H1 (cell line): ENCODE measurements around the gene FAM53B. TPM values are rescaled to one million over a fixed set of nuclear protein-coding genes. Genes with fewer than 3 reads are reported as not detected.

Source experiments
- CTCF ChIA-PET: fragments of 300-600 bp; sonication (Branson Sonifier 250); formaldehyde crosslinking; loops from one replicate; lab custom pipeline; 2021; ENCODE audit not compliant: partially characterized antibody; lab: Charles Lee
- POLR2A ChIA-PET: fragments of 300-600 bp; sonication (Branson Sonifier 250); formaldehyde crosslinking; loops from one replicate; lab custom pipeline; 2021; ENCODE audit warnings: inconsistent platforms; ENCODE audit not compliant: partially characterized antibody; lab: Charles Lee
- DNase-seq, 2 experiments: peaks; one replicate each; pipeline versions ENCODE4 v3.0.0 to v3.0.0-alpha.2; 2010 to 2022; ENCODE audit warnings: low spot score in 2 of 2, low read depth in 1 of 2, mixed read lengths in 1 of 2
- FAIRE-seq: peaks from 2 replicates; lab custom pipeline; 2011; peaks lifted over from hg19 to GRCh38; lab: Jason Lieb, UNC
- H2AFZ ChIP-seq: 2 replicates; pipeline ENCODE4 v1.8.1; 2012; ENCODE audit warnings: low read length, inconsistent platforms
- H2AK5ac ChIP-seq: 2 replicates; pipeline ENCODE4 v1.6.1; 2013; ENCODE audit warnings: low read depth, low read length
- H2BK120ac ChIP-seq: replicated peaks from 2 replicates; pipeline ENCODE3; 2013; ENCODE audit warnings: low read depth, low read length, inconsistent platforms
- H2BK12ac ChIP-seq: 2 replicates; pipeline ENCODE4 v1.6.1; 2013; ENCODE audit warnings: low read depth, low read length
- H2BK15ac ChIP-seq: 2 replicates; pipeline ENCODE4 v1.6.1; 2013; ENCODE audit warnings: low read length
- H2BK20ac ChIP-seq: 2 replicates; pipeline ENCODE4 v1.6.1; 2013; ENCODE audit warnings: low read length
- H2BK5ac ChIP-seq: 2 replicates; pipeline ENCODE4 v1.6.1; 2013; ENCODE audit warnings: low read depth, low read length
- H3K14ac ChIP-seq: 2 replicates; pipeline ENCODE4 v1.6.1; 2013; ENCODE audit warnings: inconsistent platforms; ENCODE audit not compliant: insufficient read length
- H3K18ac ChIP-seq: 2 replicates; pipeline ENCODE4 v1.6.1; 2013; ENCODE audit warnings: low read length; ENCODE audit errors: extremely low read depth
- H3K23ac ChIP-seq: 2 replicates; pipeline ENCODE4 v1.6.1; 2013; ENCODE audit warnings: inconsistent platforms; ENCODE audit not compliant: insufficient read length
- H3K23me2 ChIP-seq: 2 replicates; pipeline ENCODE4 v1.6.1; 2013; ENCODE audit warnings: low read depth, low read length
- H3K27ac ChIP-seq: 2 replicates; pipeline ENCODE4 v1.6.1; 2011; ENCODE audit warnings: low read depth, low read length, inconsistent platforms
- H3K27me3 ChIP-seq, 4 experiments: replicated peaks in 1 of 4; 1 replicate in 1 of 4; 2 replicates in 3 of 4; pipeline versions ENCODE4 v1.6.1 to v1.8.1; 2011 to 2013; ENCODE audit warnings: low read length in 3 of 4, mild to moderate bottlenecking in 3 of 4, inconsistent platforms in 2 of 4, mixed read lengths in 2 of 4, moderate library complexity in 1 of 4; ENCODE audit not compliant: control insufficient read depth in 3 of 4, insufficient read depth in 3 of 4; ENCODE audit errors: extremely low read depth in 1 of 4
- H3K36me3 ChIP-seq, 4 experiments: 2 replicates each; pipeline versions ENCODE4 v1.6.1 to v1.8.1; 2011 to 2013; ENCODE audit warnings: mild to moderate bottlenecking in 4 of 4, low read length in 3 of 4, moderate library complexity in 2 of 4, control low read depth in 1 of 4, inconsistent platforms in 1 of 4; ENCODE audit not compliant: insufficient read depth in 4 of 4, control insufficient read depth in 2 of 4
- H3K4ac ChIP-seq: replicated peaks from 2 replicates; pipeline ENCODE3; 2013; ENCODE audit warnings: low read length, low read depth, mixed read lengths, inconsistent platforms; ENCODE audit not compliant: insufficient read length
- H3K4me1 ChIP-seq, 4 experiments: replicated peaks in 1 of 4; 1 replicate in 1 of 4; 2 replicates in 3 of 4; pipeline versions ENCODE4 v1.6.1 to v1.8.1; 2011 to 2013; ENCODE audit warnings: low read length in 3 of 4, inconsistent platforms in 2 of 4, mixed read lengths in 1 of 4; ENCODE audit not compliant: insufficient read depth in 4 of 4, control insufficient read depth in 3 of 4
- H3K4me2 ChIP-seq, 2 experiments: 2 replicates each; pipeline versions ENCODE4 v1.6.1 to v1.8.1; 2011 to 2013; ENCODE audit warnings: low read depth in 2 of 2, low read length in 2 of 2, control low read depth in 1 of 2, inconsistent platforms in 1 of 2, mild to moderate bottlenecking in 1 of 2; ENCODE audit not compliant: insufficient read depth in 1 of 2
- H3K4me3 ChIP-seq, 4 experiments: fragments of 200-600, 300-600 bp in 1 of 4; sonication (generic), shearing (Covaris generic), sonication (Bioruptor Twin) in 1 of 4; 2 replicates each; pipeline versions ENCODE4 v1.5.1 to v1.8.1; 2011 to 2016; ENCODE audit warnings: low read length in 4 of 4, low read depth in 3 of 4, control low read depth in 2 of 4, inconsistent platforms in 2 of 4, mild to moderate bottlenecking in 2 of 4, mixed read lengths in 1 of 4, moderate library complexity in 1 of 4; ENCODE audit not compliant: insufficient read depth in 2 of 4; ENCODE audit errors: extremely low read depth in 1 of 4
- H3K56ac ChIP-seq: replicated peaks from 2 replicates; pipeline ENCODE3; 2013; ENCODE audit warnings: low read depth, mild to moderate bottlenecking, mixed read lengths, low read length, inconsistent platforms; ENCODE audit not compliant: insufficient read length
- H3K79me1 ChIP-seq: 2 replicates; pipeline ENCODE4 v1.6.1; 2013; ENCODE audit warnings: low read depth, low read length, control low read depth
- H3K79me2 ChIP-seq, 2 experiments: 2 replicates each; pipeline versions ENCODE4 v1.6.1 to v1.8.1; 2012 to 2013; ENCODE audit warnings: low read length in 2 of 2, mild to moderate bottlenecking in 2 of 2, inconsistent platforms in 1 of 2; ENCODE audit not compliant: insufficient read depth in 2 of 2, control insufficient read depth in 1 of 2
- H3K9ac ChIP-seq, 4 experiments: replicated peaks in 1 of 4; 1 replicate in 1 of 4; 2 replicates in 3 of 4; pipeline versions ENCODE4 v1.6.1 to v1.8.1; 2011 to 2013; ENCODE audit warnings: low read depth in 3 of 4, low read length in 3 of 4, control low read depth in 2 of 4, mild to moderate bottlenecking in 2 of 4, moderate library complexity in 2 of 4, inconsistent platforms in 1 of 4; ENCODE audit errors: extremely low read depth in 1 of 4
- H3K9me3 ChIP-seq, 2 experiments: 2 replicates each; pipeline versions ENCODE4 v1.6.1 to v1.8.1; 2012 to 2013; ENCODE audit warnings: mild to moderate bottlenecking in 2 of 2, moderate library complexity in 2 of 2, control low read depth in 1 of 2, inconsistent platforms in 1 of 2, low read depth in 1 of 2, low read length in 1 of 2, mixed read lengths in 1 of 2; ENCODE audit not compliant: insufficient read depth in 2 of 2
- H4K20me1 ChIP-seq, 2 experiments: replicated peaks in 1 of 2; 2 replicates each; pipeline versions ENCODE3 to v1.8.1; 2011 to 2013; ENCODE audit warnings: inconsistent platforms in 2 of 2, low read length in 2 of 2, mild to moderate bottlenecking in 1 of 2; ENCODE audit not compliant: insufficient read depth in 2 of 2, control insufficient read depth in 1 of 2
- H4K5ac ChIP-seq: 2 replicates; pipeline ENCODE4 v1.6.1; 2013; ENCODE audit warnings: low read length, low read depth, mixed read lengths, inconsistent platforms; ENCODE audit not compliant: insufficient read length
- H4K8ac ChIP-seq: 2 replicates; pipeline ENCODE4 v1.8.0; 2013; ENCODE audit warnings: mild to moderate bottlenecking, moderate library complexity, low read length, inconsistent platforms; ENCODE audit not compliant: insufficient read depth; ENCODE audit errors: extremely low read depth
- H4K91ac ChIP-seq: replicated peaks from 2 replicates; pipeline ENCODE3; 2013; ENCODE audit warnings: low read length, mixed read lengths, inconsistent platforms; ENCODE audit not compliant: insufficient read length
- ATF3 ChIP-seq: IDR thresholded peaks from 2 replicates; pipeline ENCODE4 v1.6.1; 2011; ENCODE audit warnings: low read depth, mild to moderate bottlenecking, low read length; ENCODE audit not compliant: insufficient read depth
- GABPA ChIP-seq: IDR thresholded peaks from 2 replicates; pipeline ENCODE4 v1.6.1; 2011; ENCODE audit warnings: mild to moderate bottlenecking, low read length, moderate library complexity, borderline replicate concordance; ENCODE audit not compliant: insufficient read depth
- POLR2A ChIP-seq, 2 experiments: IDR thresholded peaks; 1 replicate in 1 of 2; 2 replicates in 1 of 2; pipeline ENCODE4 v1.6.1; 2011; ENCODE audit warnings: low read depth in 2 of 2, low read length in 2 of 2, mild to moderate bottlenecking in 2 of 2; ENCODE audit errors: control extremely low read depth in 1 of 2
- SP1 ChIP-seq: IDR thresholded peaks from 2 replicates; pipeline ENCODE4 v1.6.1; 2011; ENCODE audit warnings: low read depth, low read length
- WGBS, 2 experiments: shearing (Covaris generic) in 1 of 2; methylation state at CpG; one replicate each; pipeline versions ENCODE4 v1.1.6 to v1.1.7; 2013 to 2015; ENCODE audit warnings: low lambda C conversion rate in 2 of 2, mixed read lengths in 2 of 2, inconsistent platforms in 1 of 2, low coverage in 1 of 2, missing lambda C conversion rate in 1 of 2; ENCODE audit not compliant: insufficient replicate concordance in 2 of 2, insufficient coverage in 1 of 2, insufficient read length in 1 of 2; ENCODE audit errors: extremely low coverage in 1 of 2, missing lambda C conversion rate in 1 of 2; 5-methylcytosine and 5-hydroxymethylcytosine counted together
- polyA plus RNA-seq, 7 experiments: library from polyadenylated mRNA; depleted of rRNA in 3 of 7; stranded (reverse) in 5 of 7; unstranded in 2 of 7; fragments of >200 nt in 5 of 7; fragments of 200-250 nt in 2 of 7; gene quantifications; 1 replicate in 5 of 7; 2 replicates in 1 of 7; 4 replicates in 1 of 7; pipeline versions ENCODE4 v1.2.1 to v1.2.3, GENCODE V29; 2011 to 2013; ENCODE audit warnings: missing spikeins in 2 of 7, mixed read lengths in 2 of 7
- total RNA-seq: library from RNA; stranded (reverse); fragmentation: NEBNext Ultra II Directional; extraction: Animal tissue kit (Norgen Biotek cat#: 25700); gene quantifications from 2 replicates; pipeline ENCODE4 v1.2.1, GENCODE V29; 2021

FAM53B gene
- total and polyA plus RNA-seq, 2 of the 8 experiments (the other 6 are each of a cell fraction or from before 2014, with no cell fraction given): 5.3 to 14.4 TPM

- H3K4me3 ChIP-seq: no peak overlapping the region
- H3K9ac ChIP-seq: no peak overlapping the region
- peaks cover 5% of the 10 kb centered on the region for H3K23me2 ChIP-seq
- H4K20me1 ChIP-seq: peaks cover 2 to 8% of the 10 kb centered on the region in 2 experiments
- no peak overlapping the region for H4K91ac ChIP-seq
- no peak for TF ChIP-seq ATF3
- no peak for TF ChIP-seq POLR2A (IDR thresholded peaks at IDR 0.05; ENCODE audit: control extremely low read depth in 1 of 2, low read depth in 2 of 2, low read length in 2 of 2)
- TF ChIP-seq SP1: no peak
- no peak for TF ChIP-seq GABPA
- H2BK12ac ChIP-seq: no peak overlapping the region
- no peak overlapping the region; the same call in 1 of the 2 replicates for H4K8ac ChIP-seq
- no peak overlapping the region for H2AK5ac ChIP-seq
- H3K27ac ChIP-seq: no peak overlapping the region
- peak overlapping the region; percentile 6; the same call in 1 of the 2 replicates for H2BK20ac ChIP-seq
- H2BK5ac ChIP-seq: no peak overlapping the region; the same call in 1 of the 2 replicates
- H2BK120ac ChIP-seq: no peak overlapping the region
- no peaks in the 10 kb centered on the region for H3K36me3 ChIP-seq
- DNase-seq (no peak), FAIRE-seq (no peak)
- no peak overlapping the region for H3K4ac ChIP-seq
- 93% methylated on average over 13 of the region's 13 CpGs; no CpG with 5 or more reads in 1 of the 2 experiments for WGBS, 2 experiments
- no peak overlapping the region for H3K4me2 ChIP-seq
- ChIA-PET CTCF (interaction anchor here (1.8 to 3.1 kb wide), 3 partner anchors 13 to 59 kb away, joined by 6 to 12 read pairs (median 8); no protein-coding TSS in a partner anchor), POLR2A (no interaction called here)
- no peaks in the 10 kb centered on the region for H3K4me1 ChIP-seq
- H3K79me1 ChIP-seq: 0 out of 2 replicates have a peak, but pooled peaks cover 2% of the 10 kb centered on the region
- H3K23ac ChIP-seq: no peak overlapping the region
- H2BK15ac ChIP-seq: no peak overlapping the region
- H3K27me3 ChIP-seq: no peaks in the 10 kb centered on the region; a peak in 2 of 7 replicates
- no peak overlapping the region for H3K56ac ChIP-seq
- no peak overlapping the region for H3K14ac ChIP-seq
- no peaks in the 10 kb centered on the region for H3K9me3 ChIP-seq
- H4K5ac ChIP-seq: no peak overlapping the region
- H2AFZ ChIP-seq: no peak overlapping the region
- no peaks in the 10 kb centered on the region for H3K79me2 ChIP-seq
- H3K18ac ChIP-seq: no peak overlapping the region
Observed at GRCh38 chr10:124598773-124599587, 145.2 kb downstream of the FAM53B start.
